Stimulated activated CD4-positive, alpha-beta T cell treated with anti-CD3 and anti-CD28 coated beads, TNF-alpha, amount 100 ng/mL, for 48 hours (primary cell): ENCODE measurements around the gene LIPA.
A peak's percentile ranks its signal among the peaks of the same experiment; 100 is the strongest.

ENCODE experiments used
- DNase-seq, 3 donors: peaks; one replicate each; pipeline ENCODE4 v3.0.0-alpha.2; 2020; ENCODE audit warnings: low read depth in 3 of 3

The LIPA gene

DNA sequence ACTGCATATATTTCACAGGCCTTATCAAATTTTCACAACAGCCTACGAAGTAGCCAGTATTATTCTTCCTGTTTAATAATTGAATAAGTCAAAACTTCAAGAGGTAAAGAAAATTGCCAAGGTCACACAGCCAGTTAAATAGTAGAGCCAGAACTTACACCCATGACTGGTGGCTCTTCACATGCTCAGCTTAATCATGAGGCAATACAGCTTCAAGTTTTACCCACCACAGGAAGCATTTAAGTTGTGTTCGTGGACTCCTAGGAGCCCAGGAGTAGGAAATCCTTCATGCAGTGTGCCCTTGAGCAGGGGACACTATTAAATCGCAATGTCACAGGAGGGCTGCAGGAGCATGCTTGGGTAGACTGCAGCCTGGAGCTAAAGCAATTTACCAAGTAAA lies 11.1 kb downstream of the LIPA start:
- no peak for DNase-seq

DNA sequence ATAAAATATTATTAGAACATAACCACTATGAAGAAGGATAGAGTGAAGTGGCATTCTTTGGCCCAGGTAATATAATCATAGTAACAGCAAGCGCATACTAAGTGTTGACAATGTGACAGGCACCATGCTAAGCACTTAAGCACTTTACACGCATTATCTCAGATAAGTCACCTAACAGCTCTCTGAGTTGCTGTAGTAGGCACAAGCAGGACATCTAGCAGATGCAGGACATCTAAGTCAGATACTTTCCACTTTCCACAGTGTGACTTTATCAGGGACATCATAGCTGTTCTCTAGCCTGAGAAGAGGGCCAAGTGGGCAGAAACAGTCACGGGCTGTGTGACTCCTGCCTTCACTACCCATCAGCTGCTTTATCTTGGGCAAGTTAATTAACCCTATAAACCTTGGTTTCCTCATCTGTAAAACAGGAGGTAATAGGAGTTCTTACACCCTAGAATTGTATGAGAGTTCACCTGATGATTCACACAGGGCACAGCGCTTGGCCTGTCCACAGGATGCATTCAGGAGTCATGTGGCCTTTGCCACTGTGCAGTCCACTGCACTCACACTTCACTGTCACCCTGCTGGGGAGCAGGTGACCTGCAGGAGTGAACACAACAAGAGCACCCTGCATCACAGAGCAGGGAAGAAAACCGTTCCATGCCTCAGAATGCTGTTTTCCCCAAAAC lies 12.5 kb downstream of the LIPA start:
- DNase-seq: no peak

DNA sequence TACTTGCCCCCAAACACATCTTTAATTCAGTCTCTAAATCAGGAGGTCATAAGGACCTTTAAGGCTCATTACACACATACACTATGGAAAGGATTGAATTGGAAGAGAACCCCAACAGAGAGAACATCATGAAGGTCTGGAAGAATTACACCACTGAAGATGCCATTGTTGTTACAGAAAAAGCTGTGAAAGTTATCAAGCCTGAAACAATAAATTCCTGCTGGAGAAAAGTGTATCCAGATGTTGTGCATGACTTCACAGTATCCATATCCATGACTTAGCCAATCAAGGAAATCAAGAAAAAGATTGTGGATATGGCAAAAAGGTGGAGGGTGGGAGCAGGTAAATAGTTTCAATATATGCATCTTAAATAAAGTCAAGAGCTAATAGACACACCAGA lies 13.7 kb downstream of the LIPA start:
- no peak for DNase-seq

- no peak for DNase-seq
Measured at GRCh38 chr10:89236226-89236797, 15.3 kb downstream of the LIPA start.

- no peak for DNase-seq
Measured at GRCh38 chr10:89235073-89235798, 16.3 kb downstream of the LIPA start.

DNA sequence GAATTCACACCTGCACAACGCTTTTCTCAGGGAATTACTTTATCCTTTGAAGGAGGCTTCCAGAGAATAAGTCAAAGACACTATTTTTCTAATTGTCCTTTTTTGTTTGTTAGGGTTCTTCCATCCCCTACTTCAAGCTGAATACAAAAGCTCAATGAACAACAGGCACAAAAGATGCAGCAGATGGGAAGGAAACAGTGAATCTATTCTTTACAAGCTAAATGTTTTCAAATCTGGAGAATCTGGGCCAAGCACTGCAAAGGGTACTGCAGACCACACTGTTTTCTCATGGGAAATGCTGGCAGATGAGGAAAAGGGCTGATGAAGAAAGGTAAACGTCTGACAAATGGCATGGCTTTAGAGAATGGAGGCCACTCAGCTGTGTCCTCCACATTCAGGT lies 18.5 kb downstream of the LIPA start:
- no peak for DNase-seq

- DNase-seq: no peak
Measured at GRCh38 chr10:89228962-89229361, 22.6 kb downstream of the LIPA start.

DNA sequence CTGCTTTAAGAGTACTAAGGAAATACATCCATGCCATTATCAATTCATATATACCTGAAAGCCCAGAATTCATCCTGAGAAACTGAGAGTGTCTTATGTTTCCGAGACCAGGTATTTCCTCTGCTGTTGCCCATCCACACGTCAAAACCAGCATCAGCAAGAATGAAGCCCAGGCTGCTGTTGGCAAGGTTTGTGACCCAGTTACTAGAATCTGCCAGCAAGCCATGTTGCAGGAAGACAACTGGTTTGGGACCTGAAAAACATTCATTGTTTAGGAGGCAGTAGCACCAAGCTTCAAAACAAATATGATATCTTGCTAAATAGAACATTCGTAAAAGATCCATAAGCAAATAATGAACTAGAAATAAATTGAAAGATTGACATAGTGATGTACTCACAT lies 23.4 kb downstream of the LIPA start:
- DNase-seq: no peak

DNA sequence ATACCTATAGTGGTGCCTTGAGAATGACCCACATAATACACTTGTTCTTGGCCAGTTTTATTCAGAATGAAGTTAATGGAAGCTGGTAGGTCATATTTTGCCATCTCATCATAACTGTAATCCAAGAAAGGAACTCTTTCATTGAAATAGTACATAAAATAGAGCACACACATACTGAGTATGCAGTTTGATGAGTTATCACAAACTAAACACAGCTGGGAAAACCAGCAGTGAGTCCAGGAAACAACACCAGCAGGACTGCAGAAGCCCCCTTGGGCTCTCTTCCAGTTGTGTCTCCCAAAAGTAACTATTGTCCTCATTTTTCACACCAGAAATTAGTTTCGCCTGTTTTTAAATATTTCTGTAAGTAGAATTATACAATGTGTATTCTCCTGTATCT lies 24.7 kb downstream of the LIPA start:
- DNase-seq: no peak

- DNase-seq: no peak
Measured at GRCh38 chr10:89224739-89225443, 26.7 kb downstream of the LIPA start.

DNA sequence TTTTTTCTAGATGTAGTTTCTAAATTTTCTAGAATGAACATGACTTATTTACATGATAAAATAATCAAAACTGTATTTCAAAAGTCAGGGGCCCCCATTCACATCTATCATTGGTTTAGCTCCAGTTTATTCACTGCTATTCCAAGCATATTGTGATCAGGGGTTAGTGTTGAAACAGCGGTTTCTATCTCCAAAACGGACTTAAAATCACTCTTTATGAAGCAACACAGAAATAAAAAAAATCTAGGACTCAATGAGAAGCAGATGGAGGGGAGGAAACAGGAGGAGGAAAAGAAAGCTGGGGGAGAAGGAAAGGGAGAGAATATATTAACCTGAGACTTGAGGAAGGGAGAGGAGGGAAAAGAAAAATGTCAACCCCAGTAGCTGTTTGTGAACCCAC lies 29.7 kb downstream of the LIPA start:
- DNase-seq: no peak

- no peak for DNase-seq
Measured at GRCh38 chr10:89219513-89220218, 31.9 kb downstream of the LIPA start.

- peak; percentile 23 to 52 (median 38) for DNase-seq
Measured at GRCh38 chr10:89217057-89217990, 34.3 kb downstream of the LIPA start.

DNA sequence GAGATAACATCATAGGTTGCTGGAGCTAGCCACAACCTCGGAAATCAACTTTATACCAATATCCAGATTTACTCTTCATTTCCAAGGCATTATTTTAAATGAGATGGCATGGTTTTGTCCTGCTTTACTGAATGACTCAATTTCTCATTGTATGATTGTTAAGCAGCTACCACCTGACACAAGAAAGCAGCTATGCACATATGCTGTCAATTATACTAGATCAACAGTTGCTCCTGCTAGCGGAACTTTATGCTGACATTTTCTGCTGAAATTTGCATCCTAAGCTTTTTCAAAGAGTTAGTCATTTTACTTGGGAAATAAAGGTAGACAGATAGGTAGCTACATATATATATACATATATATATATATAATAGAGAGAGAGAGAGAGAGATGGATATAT lies 35.5 kb downstream of the LIPA start:
- no peak for DNase-seq

DNA sequence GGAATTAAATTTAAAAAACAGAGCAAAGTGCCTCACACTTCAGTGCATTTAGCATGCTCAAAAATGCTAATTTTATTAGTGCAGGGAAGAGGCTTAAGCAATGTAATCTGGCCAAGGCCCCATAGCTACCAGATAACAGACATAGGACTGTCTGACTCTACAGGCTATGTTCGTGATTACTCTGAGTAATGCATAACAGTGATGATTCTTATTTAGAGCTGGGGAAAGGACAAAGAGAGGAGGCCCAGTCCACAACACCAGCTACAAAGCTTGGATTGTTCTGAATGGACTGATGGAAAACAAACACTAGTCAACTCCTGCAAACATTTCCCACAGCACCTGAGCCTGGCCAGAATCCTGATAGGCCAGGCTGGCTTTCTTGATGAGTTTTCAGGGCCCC lies 36.1 kb downstream of the LIPA start:
- DNase-seq: no peak

- DNase-seq: no peak
Measured at GRCh38 chr10:89214566-89215165, 36.9 kb downstream of the LIPA start.

DNA sequence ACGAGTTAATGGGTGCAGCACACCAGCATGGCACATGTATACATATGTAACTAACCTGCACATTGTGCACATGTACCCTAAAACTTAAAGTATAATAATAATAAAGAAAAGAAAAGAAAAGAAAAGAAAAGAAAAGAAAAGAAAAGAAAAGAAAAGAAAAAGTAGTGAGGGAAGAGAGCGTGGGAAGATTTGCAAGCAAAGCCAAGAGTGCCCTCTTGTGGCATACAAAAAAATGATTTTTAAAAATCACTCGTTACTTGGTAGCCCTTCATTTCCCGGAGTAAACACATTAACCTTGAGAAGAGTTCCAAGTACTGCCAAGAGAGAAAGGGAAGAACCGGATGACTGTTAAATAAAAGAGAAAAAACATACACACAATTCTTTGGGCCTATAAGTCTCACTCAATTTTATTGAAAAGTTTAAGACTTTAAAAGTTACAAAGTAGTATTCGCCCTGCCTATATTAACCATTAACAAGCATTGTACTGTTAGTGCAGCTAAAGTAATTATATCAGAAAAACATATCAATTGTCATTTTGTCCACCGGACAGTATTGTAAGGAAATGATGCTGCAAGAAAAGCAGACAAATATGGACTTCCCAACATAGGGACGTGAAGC lies 38.3 kb downstream of the LIPA start:
- DNase-seq: no peak

DNA sequence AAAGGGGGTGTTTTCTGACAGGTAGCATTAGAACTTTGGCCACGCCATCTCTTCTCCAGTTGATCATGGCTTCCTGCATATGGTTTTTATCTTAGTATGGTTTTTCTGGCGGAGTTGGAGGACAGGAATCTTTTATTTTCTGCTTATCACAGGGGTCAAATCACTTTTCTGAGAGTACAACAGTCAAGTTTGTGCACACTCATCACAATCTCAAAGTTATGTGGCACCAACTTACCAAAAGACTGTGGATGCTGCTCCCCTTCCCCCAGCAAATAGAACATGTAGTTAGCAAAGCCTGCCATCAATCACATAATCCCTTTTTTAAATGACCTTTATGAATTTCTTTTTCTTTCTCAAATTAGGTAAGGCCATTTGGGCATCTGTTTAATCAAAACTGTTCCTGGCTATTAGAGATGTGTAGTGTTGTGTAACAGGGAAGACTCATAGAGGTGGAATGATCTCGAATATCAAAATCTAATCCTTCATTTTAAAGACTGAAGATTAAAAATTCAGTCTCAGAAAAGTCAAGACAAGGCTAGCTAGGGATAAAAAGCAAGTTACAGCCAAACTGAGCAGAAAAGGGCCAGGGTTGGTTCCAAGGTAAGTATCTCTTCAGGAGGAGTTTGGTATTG lies 40.7 kb downstream of the LIPA start:
- no peak for DNase-seq

GRCh38 chr10:89209718-89210117 lies 41.9 kb downstream of the LIPA start:
- DNase-seq: no peak
